HepG2 (cell line): Measurements from ENCODE around the gene TIMP3. TPM values are rescaled to one million over a fixed set of nuclear protein-coding genes. Genes with fewer than 3 reads are reported as not detected.

Experiments
- ARID2 ChIP-seq: sonication (generic); formaldehyde crosslinking; IDR thresholded peaks from 2 replicates; pipeline ENCODE4 v1.8.1; 2022; ENCODE audit warnings: mild to moderate bottlenecking, missing genetic modification reagents, borderline replicate concordance
- ATAD3A ChIP-seq: sonication (generic); formaldehyde crosslinking; IDR thresholded peaks from 2 replicates; pipeline ENCODE4 v1.4.0; 2020; ENCODE audit warnings: missing genetic modification reagents
- ELF4 ChIP-seq: sonication (generic); formaldehyde crosslinking; IDR thresholded peaks from 2 replicates; pipeline ENCODE4 v1.5.0; 2020; ENCODE audit warnings: missing genetic modification reagents, mild to moderate bottlenecking, moderate library complexity, borderline replicate concordance
- FIP1L1 ChIP-seq: fragments of 200-400 bp; formaldehyde crosslinking; IDR thresholded peaks from 2 replicates; pipeline ENCODE4 v1.6.1; 2018; ENCODE audit warnings: low read depth, mild to moderate bottlenecking, low read length, moderate library complexity, borderline replicate concordance; ENCODE audit not compliant: insufficient read depth
- FOXA3 ChIP-seq: IDR thresholded peaks from 2 replicates; pipeline ENCODE4 v1.6.1; 2016; ENCODE audit warnings: missing genetic modification reagents, missing compliant biosample characterization
- HCFC1 ChIP-seq: fragments of 150-350 bp; IDR thresholded peaks from 2 replicates; pipeline ENCODE4 v1.6.1; 2014; ENCODE audit warnings: low read depth, low read length
- JUNB ChIP-seq: sonication (generic); formaldehyde crosslinking; IDR thresholded peaks from 2 replicates; pipeline ENCODE4 v1.8.0; 2022; ENCODE audit warnings: missing genetic modification reagents, mild to moderate bottlenecking, borderline replicate concordance
- KDM2A ChIP-seq: sonication (generic); formaldehyde crosslinking; IDR thresholded peaks from 2 replicates; pipeline ENCODE4 v1.4.0; 2020; ENCODE audit warnings: low read depth, missing genetic modification reagents, borderline replicate concordance
- MXI1 ChIP-seq: IDR thresholded peaks from 3 replicates; pipeline ENCODE4 v1.6.1; 2012; ENCODE audit warnings: low read depth, low read length, inconsistent platforms, borderline replicate concordance
- RAD21 ChIP-seq: fragments of 450-650 bp; formaldehyde crosslinking; IDR thresholded peaks from 2 replicates; pipeline ENCODE4 v1.5.0; 2020; ENCODE audit warnings: mild to moderate bottlenecking
- RXRA ChIP-seq: sonication (generic); formaldehyde crosslinking; IDR thresholded peaks from 2 replicates; pipeline ENCODE4 v1.5.1; 2020; ENCODE audit warnings: missing genetic modification reagents
- SETDB1 ChIP-seq: sonication (generic); formaldehyde crosslinking; IDR thresholded peaks from 2 replicates; pipeline ENCODE4 v1.5.1; 2020; ENCODE audit warnings: missing genetic modification reagents, mild to moderate bottlenecking, borderline replicate concordance
- SSRP1 ChIP-seq: IDR thresholded peaks from 2 replicates; pipeline ENCODE4 v1.6.1; 2016; ENCODE audit warnings: control low read depth
- ZBTB37 ChIP-seq: sonication (generic); formaldehyde crosslinking; IDR thresholded peaks from 2 replicates; pipeline ENCODE4 v1.4.0; 2020; ENCODE audit warnings: mild to moderate bottlenecking, missing genetic modification reagents
- ZNF138 ChIP-seq: sonication (generic); formaldehyde crosslinking; IDR thresholded peaks from 2 replicates; pipeline ENCODE4 v1.5.0; 2020; ENCODE audit warnings: mild to moderate bottlenecking, low read depth, missing genetic modification reagents
- ZNF160 ChIP-seq: sonication (generic); formaldehyde crosslinking; IDR thresholded peaks from 2 replicates; pipeline ENCODE4 v1.8.0; 2022; ENCODE audit warnings: mild to moderate bottlenecking, inconsistent platforms, missing genetic modification reagents
- ZNF292 ChIP-seq: sonication (generic); formaldehyde crosslinking; IDR thresholded peaks from 2 replicates; pipeline ENCODE4 v1.8.1; 2022; ENCODE audit warnings: mild to moderate bottlenecking, low read depth, missing genetic modification reagents, borderline replicate concordance
- ZNF333 ChIP-seq: sonication (generic); formaldehyde crosslinking; IDR thresholded peaks from 2 replicates; pipeline ENCODE4 v1.4.0; 2020; ENCODE audit warnings: mild to moderate bottlenecking, missing genetic modification reagents, borderline replicate concordance
- ZNF609 ChIP-seq: sonication (generic); formaldehyde crosslinking; IDR thresholded peaks from 2 replicates; pipeline ENCODE4 v1.4.0; 2020; ENCODE audit warnings: mild to moderate bottlenecking, missing genetic modification reagents, borderline replicate concordance
- ZNF776 ChIP-seq: sonication (generic); formaldehyde crosslinking; IDR thresholded peaks from 2 replicates; pipeline ENCODE4 v1.4.0; 2020; ENCODE audit warnings: mild to moderate bottlenecking, missing genetic modification reagents
- ZNF788 ChIP-seq: sonication (generic); formaldehyde crosslinking; IDR thresholded peaks from 2 replicates; pipeline ENCODE4 v1.5.0; 2020; ENCODE audit warnings: mild to moderate bottlenecking, missing genetic modification reagents, borderline replicate concordance
- ZNF879 ChIP-seq: sonication (generic); formaldehyde crosslinking; IDR thresholded peaks from 2 replicates; pipeline ENCODE4 v1.8.1; 2023; ENCODE audit warnings: missing genetic modification reagents
- polyA plus RNA-seq, 8 experiments: library from polyadenylated mRNA; depleted of rRNA in 3 of 8; stranded (reverse) in 7 of 8; unstranded in 1 of 8; fragments of >200 nt; fragmentation: Illumina TruSeq in 4 of 8; extraction: Trizol in 4 of 8; gene quantifications; 2 replicates each; pipeline versions ENCODE4 v1.2.1 to v1.2.3, GENCODE V29; 2011 to 2016; ENCODE audit warnings: low read depth in 4 of 8, missing spikeins in 1 of 8, mixed read lengths in 1 of 8; ENCODE audit not compliant: insufficient read depth in 1 of 8
- total RNA-seq, 5 experiments: library from RNA; depleted of rRNA; stranded (reverse); fragments of >200 nt; fragmentation: Illumina TruSeq; extraction: Trizol; gene quantifications; 2 replicates each; pipeline ENCODE4 v1.2.3, GENCODE V29; 2016; ENCODE audit warnings: low read depth in 1 of 5
- TF ChIP-seq, protein P1 (sequence below): IDR thresholded peaks from 2 replicates; pipeline ENCODE4 v1.6.1; 2016; ENCODE audit warnings: missing genetic modification reagents, missing compliant biosample characterization
- TF ChIP-seq, protein P2 (sequence below): IDR thresholded peaks from 2 replicates; pipeline ENCODE4 v1.6.1; 2012; ENCODE audit warnings: inconsistent platforms

Gene TIMP3
- total and polyA plus RNA-seq, 2 of the 13 experiments (the other 11 are each of a cell fraction or from before 2014, with no cell fraction given), result 57.3 to 86.6 TPM

DNA sequence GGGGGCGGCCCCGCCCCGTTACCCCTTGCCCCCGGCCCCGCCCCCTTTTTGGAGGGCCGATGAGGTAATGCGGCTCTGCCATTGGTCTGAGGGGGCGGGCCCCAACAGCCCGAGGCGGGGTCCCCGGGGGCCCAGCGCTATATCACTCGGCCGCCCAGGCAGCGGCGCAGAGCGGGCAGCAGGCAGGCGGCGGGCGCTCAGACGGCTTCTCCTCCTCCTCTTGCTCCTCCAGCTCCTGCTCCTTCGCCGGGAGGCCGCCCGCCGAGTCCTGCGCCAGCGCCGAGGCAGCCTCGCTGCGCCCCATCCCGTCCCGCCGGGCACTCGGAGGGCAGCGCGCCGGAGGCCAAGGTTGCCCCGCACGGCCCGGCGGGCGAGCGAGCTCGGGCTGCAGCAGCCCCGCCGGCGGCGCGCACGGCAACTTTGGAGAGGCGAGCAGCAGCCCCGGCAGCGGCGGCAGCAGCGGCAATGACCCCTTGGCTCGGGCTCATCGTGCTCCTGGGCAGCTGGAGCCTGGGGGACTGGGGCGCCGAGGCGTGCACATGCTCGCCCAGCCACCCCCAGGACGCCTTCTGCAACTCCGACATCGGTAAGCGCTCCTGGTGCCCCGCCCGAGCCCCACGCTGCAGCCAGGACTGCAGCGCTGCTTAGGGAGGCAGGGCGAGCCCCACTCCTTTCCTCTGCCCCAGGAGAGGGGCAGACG is at the start of gene TIMP3 (continued):
- TF ChIP-seq ZNF609 (no peak), RAD21 (CRISPR knock-in tag) (no peak; the same call in none of the 2 replicates), SSRP1 (CRISPR knock-in tag) (no peak), SETDB1 (CRISPR knock-in tag) (no peak), KDM2A (CRISPR knock-in tag) (no peak), FOXA3 (no peak), MXI1 (0 out of 3 replicates have a peak, but pooled peaks have one; percentile 33), HCFC1 (no peak), ZNF292 (CRISPR knock-in tag) (no peak), FIP1L1 (no peak), ATAD3A (CRISPR knock-in tag) (no peak), ZNF788 (CRISPR knock-in tag) (peak; percentile 46; the same call in 1 of the 2 replicates), JUNB (CRISPR knock-in tag) (no peak), ZBTB37 (CRISPR knock-in tag) (no peak), ZNF879 (CRISPR knock-in tag) (0 out of 2 replicates have a peak, but pooled peaks have one; percentile 33), ARID2 (CRISPR knock-in tag) (no peak), ZNF160 (CRISPR knock-in tag) (no peak), ZNF138 (CRISPR knock-in tag) (peak; percentile 82; the same call in 1 of the 2 replicates), RXRA (CRISPR knock-in tag) (0 out of 2 replicates have a peak, but pooled peaks have one; percentile 9), ZNF333 (CRISPR knock-in tag) (no peak), ZNF776 (CRISPR knock-in tag) (no peak; the same call in 1 of the 2 replicates), ELF4 (no peak)
- TF ChIP-seq, protein P1, sequence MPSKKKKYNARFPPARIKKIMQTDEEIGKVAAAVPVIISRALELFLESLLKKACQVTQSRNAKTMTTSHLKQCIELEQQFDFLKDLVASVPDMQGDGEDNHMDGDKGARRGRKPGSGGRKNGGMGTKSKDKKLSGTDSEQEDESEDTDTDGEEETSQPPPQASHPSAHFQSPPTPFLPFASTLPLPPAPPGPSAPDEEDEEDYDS (CRISPR knock-in tag), result peak; percentile 99
- TF ChIP-seq, protein P2, sequence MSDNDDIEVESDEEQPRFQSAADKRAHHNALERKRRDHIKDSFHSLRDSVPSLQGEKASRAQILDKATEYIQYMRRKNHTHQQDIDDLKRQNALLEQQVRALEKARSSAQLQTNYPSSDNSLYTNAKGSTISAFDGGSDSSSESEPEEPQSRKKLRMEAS, result peak; percentile 50; the same call in 1 of the 2 replicates
